ENCODE measurements around the gene FARP1. TPM values are rescaled to one million over a fixed set of nuclear protein-coding genes. Genes with fewer than 3 reads are reported as not detected.

The FARP1 gene
- total and polyA plus RNA-seq, 10 of the 15 experiments (the other 5 are each of a cell fraction or from before 2014, with no cell fraction given) = 0.17 to 6.9 (median 0.68) TPM

DNA sequence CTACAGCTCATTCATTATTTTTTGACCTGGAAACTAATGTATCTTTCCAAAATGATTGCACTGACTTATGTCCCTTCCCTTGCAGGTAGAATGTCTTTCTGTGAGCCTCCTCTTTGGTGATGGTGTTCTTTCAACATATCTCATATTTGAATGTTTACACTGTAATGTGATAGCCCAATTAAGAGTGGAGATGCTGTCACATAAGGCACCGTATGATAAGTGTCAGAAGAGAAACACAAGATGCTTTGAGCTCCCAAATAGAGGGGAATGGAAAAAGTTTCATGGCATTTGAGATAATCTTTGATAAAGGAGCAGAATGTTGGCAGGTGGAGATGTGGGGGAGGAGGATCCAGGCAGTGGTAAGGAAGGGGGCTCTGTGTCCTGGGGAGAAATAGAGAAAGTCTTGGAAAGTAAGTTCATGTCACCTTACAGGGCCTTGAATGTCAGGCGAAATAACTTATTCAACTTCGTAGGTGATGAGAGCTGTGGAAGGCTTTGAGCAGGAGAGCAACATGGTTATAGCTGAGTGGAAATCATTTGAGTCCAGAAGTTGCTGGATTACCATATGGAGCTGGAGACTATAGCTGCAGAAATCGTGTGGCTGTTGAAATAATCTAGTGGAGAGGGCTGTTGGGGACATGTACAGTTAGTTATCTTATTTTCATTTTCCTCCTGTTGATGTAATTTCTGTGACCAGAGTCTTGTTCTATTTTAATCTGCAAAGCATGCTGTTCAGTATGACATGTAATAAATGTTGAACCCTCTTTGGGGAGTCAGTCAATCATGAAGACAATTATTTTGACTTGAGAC lies 44.5 kb downstream of the FARP1 start:
- no peak overlapping the region for H3K9ac ChIP-seq (ENCODE audit: control insufficient read depth, insufficient read depth, low read length)
- no peak overlapping the region for H3K4me2 ChIP-seq (ENCODE audit: control insufficient read depth, insufficient read depth)
- H3K4me1 ChIP-seq (ENCODE audit: control insufficient read depth, insufficient read depth, low read length) = no peaks in the 10 kb centered on the region
- H3K9me3 ChIP-seq (replicated peaks; ENCODE audit: control insufficient read depth, insufficient read depth, low read length) = no peaks in the 10 kb centered on the region
- SMC1A ChIA-PET (ENCODE audit: uncharacterized antibody, unreplicated experiment) = interaction anchor here (1.0 to 2.3 kb wide), 8 partner anchors 9 to 96 kb away, joined by 3 to 8 read pairs (median 3); no protein-coding TSS in a partner anchor
- no peaks in the 10 kb centered on the region for H3K36me3 ChIP-seq (ENCODE audit: control insufficient read depth in 2 of 2, insufficient read depth in 2 of 2, low read length in 1 of 2)
- H3K27me3 ChIP-seq (replicated peaks in 1 of 2; ENCODE audit: control insufficient read depth in 2 of 2, insufficient read depth in 2 of 2, low read length in 1 of 2) = no peaks in the 10 kb centered on the region
- H3K4me3 ChIP-seq = no peak overlapping the region
- no peak for DNase-seq (ENCODE audit: low read depth, low spot score)
- no peak overlapping the region for H2AFZ ChIP-seq (ENCODE audit: control insufficient read depth, low read depth, low read length)
- POLR2A ChIA-PET = interaction anchor here (1.0 kb wide), 1 partner anchor 28 kb away, joined by 3 read pairs; no protein-coding TSS in a partner anchor
- CTCF ChIA-PET = no interaction called here
- H3K27ac ChIP-seq (ENCODE audit: control insufficient read depth, insufficient read depth) = no peak overlapping the region
- in situ Hi-C loops (cut with MboI) (no loop called here), intact Hi-C loops (cut with micrococcal nuclease; ENCODE audit: unreplicated experiment) (no loop called here)
- BruUV-seq (replicated peaks) = no TSS peak
- no peak for ATAC-seq
- no peak for FAIRE-seq
- 17% methylated on average over 4 of the region's 4 CpGs for WGBS (ENCODE audit: insufficient coverage, insufficient replicate concordance, low lambda C conversion rate, missing lambda C conversion rate)
- H4K20me1 ChIP-seq (ENCODE audit: control insufficient read depth, insufficient read depth) = no peaks in the 10 kb centered on the region
- H3K79me2 ChIP-seq (ENCODE audit: control insufficient read depth, insufficient read depth, low read length) = no peaks in the 10 kb centered on the region
- RAD21 ChIA-PET (ENCODE audit: unreplicated experiment) = interaction anchor here (1.0 to 1.3 kb wide), 2 partner anchors 14 to 19 kb away, joined by 3 to 5 read pairs; no protein-coding TSS in a partner anchor
- TF ChIP-seq, protein P1, sequence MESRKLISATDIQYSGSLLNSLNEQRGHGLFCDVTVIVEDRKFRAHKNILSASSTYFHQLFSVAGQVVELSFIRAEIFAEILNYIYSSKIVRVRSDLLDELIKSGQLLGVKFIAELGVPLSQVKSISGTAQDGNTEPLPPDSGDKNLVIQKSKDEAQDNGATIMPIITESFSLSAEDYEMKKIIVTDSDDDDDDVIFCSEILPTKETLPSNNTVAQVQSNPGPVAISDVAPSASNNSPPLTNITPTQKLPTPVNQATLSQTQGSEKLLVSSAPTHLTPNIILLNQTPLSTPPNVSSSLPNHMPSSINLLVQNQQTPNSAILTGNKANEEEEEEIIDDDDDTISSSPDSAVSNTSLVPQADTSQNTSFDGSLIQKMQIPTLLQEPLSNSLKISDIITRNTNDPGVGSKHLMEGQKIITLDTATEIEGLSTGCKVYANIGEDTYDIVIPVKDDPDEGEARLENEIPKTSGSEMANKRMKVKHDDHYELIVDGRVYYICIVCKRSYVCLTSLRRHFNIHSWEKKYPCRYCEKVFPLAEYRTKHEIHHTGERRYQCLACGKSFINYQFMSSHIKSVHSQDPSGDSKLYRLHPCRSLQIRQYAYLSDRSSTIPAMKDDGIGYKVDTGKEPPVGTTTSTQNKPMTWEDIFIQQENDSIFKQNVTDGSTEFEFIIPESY (IDR thresholded peaks at IDR 0.05) = no peak
- TF ChIP-seq RELA (IDR thresholded peaks at IDR 0.05; ENCODE audit: borderline replicate concordance, partially characterized antibody) (no peak), CHD4 (IDR thresholded peaks at IDR 0.05) (no peak), NR2F1 (conservative IDR thresholded peaks at IDR 0.05) (no peak), SMARCA5 (IDR thresholded peaks at IDR 0.05) (no peak), MTA2 (IDR thresholded peaks at IDR 0.05; ENCODE audit: low read depth) (no peak), EZH2 (IDR thresholded peaks at IDR 0.05; ENCODE audit: borderline replicate concordance, control insufficient read depth, low read depth, low read length) (no peak), CBFB (IDR thresholded peaks at IDR 0.05; ENCODE audit: low read depth) (no peak), RCOR1 (conservative IDR thresholded peaks at IDR 0.05; ENCODE audit: low read depth, low read length) (no peak), ZNF622 (IDR thresholded peaks at IDR 0.05) (no peak), EGR1 (IDR thresholded peaks at IDR 0.05; ENCODE audit: borderline replicate concordance in 1 of 2, low read depth in 2 of 2, low read length in 2 of 2) (no peak), ZNF217 (IDR thresholded peaks at IDR 0.05) (no peak)
- TF ChIP-seq, protein P2, sequence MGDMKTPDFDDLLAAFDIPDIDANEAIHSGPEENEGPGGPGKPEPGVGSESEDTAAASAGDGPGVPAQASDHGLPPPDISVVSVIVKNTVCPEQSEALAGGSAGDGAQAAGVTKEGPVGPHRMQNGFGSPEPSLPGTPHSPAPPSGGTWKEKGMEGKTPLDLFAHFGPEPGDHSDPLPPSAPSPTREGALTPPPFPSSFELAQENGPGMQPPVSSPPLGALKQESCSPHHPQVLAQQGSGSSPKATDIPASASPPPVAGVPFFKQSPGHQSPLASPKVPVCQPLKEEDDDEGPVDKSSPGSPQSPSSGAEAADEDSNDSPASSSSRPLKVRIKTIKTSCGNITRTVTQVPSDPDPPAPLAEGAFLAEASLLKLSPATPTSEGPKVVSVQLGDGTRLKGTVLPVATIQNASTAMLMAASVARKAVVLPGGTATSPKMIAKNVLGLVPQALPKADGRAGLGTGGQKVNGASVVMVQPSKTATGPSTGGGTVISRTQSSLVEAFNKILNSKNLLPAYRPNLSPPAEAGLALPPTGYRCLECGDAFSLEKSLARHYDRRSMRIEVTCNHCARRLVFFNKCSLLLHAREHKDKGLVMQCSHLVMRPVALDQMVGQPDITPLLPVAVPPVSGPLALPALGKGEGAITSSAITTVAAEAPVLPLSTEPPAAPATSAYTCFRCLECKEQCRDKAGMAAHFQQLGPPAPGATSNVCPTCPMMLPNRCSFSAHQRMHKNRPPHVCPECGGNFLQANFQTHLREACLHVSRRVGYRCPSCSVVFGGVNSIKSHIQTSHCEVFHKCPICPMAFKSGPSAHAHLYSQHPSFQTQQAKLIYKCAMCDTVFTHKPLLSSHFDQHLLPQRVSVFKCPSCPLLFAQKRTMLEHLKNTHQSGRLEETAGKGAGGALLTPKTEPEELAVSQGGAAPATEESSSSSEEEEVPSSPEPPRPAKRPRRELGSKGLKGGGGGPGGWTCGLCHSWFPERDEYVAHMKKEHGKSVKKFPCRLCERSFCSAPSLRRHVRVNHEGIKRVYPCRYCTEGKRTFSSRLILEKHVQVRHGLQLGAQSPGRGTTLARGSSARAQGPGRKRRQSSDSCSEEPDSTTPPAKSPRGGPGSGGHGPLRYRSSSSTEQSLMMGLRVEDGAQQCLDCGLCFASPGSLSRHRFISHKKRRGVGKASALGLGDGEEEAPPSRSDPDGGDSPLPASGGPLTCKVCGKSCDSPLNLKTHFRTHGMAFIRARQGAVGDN (IDR thresholded peaks at IDR 0.05) = no peak
- TF ChIP-seq, protein P3, sequence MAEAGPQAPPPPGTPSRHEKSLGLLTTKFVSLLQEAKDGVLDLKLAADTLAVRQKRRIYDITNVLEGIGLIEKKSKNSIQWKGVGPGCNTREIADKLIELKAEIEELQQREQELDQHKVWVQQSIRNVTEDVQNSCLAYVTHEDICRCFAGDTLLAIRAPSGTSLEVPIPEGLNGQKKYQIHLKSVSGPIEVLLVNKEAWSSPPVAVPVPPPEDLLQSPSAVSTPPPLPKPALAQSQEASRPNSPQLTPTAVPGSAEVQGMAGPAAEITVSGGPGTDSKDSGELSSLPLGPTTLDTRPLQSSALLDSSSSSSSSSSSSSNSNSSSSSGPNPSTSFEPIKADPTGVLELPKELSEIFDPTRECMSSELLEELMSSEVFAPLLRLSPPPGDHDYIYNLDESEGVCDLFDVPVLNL (IDR thresholded peaks at IDR 0.05; ENCODE audit: low read depth, low read length) = no peak
